ENCODE data around the gene MEX3D.
"Not testable (repeated sequence)": the region's sequence is repeated elsewhere in the genome, so short reads cannot be mapped to it uniquely, and the experiment has no call there.

The MEX3D gene

GRCh38 chr19:1532003-1532402 lies 36.1 kb downstream of the MEX3D start:
- no peak overlapping the region for H3K4me3 ChIP-seq (ENCODE audit: low read depth, low read length)
- in situ Hi-C loops (cut with HindIII; ENCODE audit: low sequenced_read_pairs): no loop called here
- no peak for TF ChIP-seq CTCF (IDR thresholded peaks at IDR 0.05; ENCODE audit: low read depth, low read length, missing control alignments)
- DNase-seq (ENCODE audit: low read depth): no peak

GRCh38 chr19:1531587-1531986 lies 36.5 kb downstream of the MEX3D start:
- no peak for TF ChIP-seq CTCF (IDR thresholded peaks at IDR 0.05; ENCODE audit: low read depth, low read length, missing control alignments)
- DNase-seq (ENCODE audit: low read depth): no peak
- H3K4me3 ChIP-seq (ENCODE audit: low read depth, low read length): no peak overlapping the region
- in situ Hi-C loops (cut with HindIII; ENCODE audit: low sequenced_read_pairs): no loop called here

GRCh38 chr19:1530856-1531255 lies 37.3 kb downstream of the MEX3D start:
- H3K4me3 ChIP-seq (ENCODE audit: low read depth, low read length); DNase-seq (ENCODE audit: low read depth); in situ Hi-C loops (cut with HindIII; ENCODE audit: low sequenced_read_pairs): not testable (repeated sequence)

- DNase-seq (ENCODE audit: low read depth): no peak
- TF ChIP-seq CTCF (IDR thresholded peaks at IDR 0.05; ENCODE audit: low read depth, low read length, missing control alignments): no peak
- H3K4me3 ChIP-seq (ENCODE audit: low read depth, low read length): no peak overlapping the region
- in situ Hi-C loops (cut with HindIII; ENCODE audit: low sequenced_read_pairs): no loop called here
Measured at GRCh38 chr19:1529430-1529816, 38.7 kb downstream of the MEX3D start.

- no peak overlapping the region for H3K4me3 ChIP-seq (ENCODE audit: low read depth, low read length)
- TF ChIP-seq CTCF (IDR thresholded peaks at IDR 0.05; ENCODE audit: low read depth, low read length, missing control alignments): no peak
- in situ Hi-C loops (cut with HindIII; ENCODE audit: low sequenced_read_pairs): no loop called here
- DNase-seq (ENCODE audit: low read depth): no peak
Measured at GRCh38 chr19:1528596-1529429, 39.3 kb downstream of the MEX3D start.

- no peak for DNase-seq (ENCODE audit: low read depth)
- TF ChIP-seq CTCF (IDR thresholded peaks at IDR 0.05; ENCODE audit: low read depth, low read length, missing control alignments): no peak
- in situ Hi-C loops (cut with HindIII; ENCODE audit: low sequenced_read_pairs): no loop called here
- H3K4me3 ChIP-seq (ENCODE audit: low read depth, low read length): no peak overlapping the region
Measured at GRCh38 chr19:1527650-1528309, 40.3 kb downstream of the MEX3D start.
